HepG2 (cell line): ENCODE measurements around the gene THEMIS. TPM values are rescaled to one million over a fixed set of nuclear protein-coding genes. Genes with fewer than 3 reads are reported as not detected.

Experiments used
- ATAC-seq: fragments of 200-7000 bp; cut with Tn5 transposase; 3 replicates; pipeline ENCODE4 v1.9.1; 2020; ENCODE audit warnings: mild to moderate bottlenecking, moderate library complexity
- BruUV-seq: library from RNA; stranded (reverse); fragments of 400-500 nt; replicated peaks from 2 replicates; lab custom pipeline; 2021; lab: Mats Ljungman, UMichigan
- CTCF ChIA-PET: fragments of 300-600 bp; formaldehyde crosslinking; extraction: SDS; loops from one replicate; lab custom pipeline; 2021; ENCODE audit warnings: low total read pairs, inconsistent platforms, low intra/inter-chr PET ratio; lab: Yijun Ruan, JAX
- POLR2A ChIA-PET: fragments of 350-600 bp; sonication (Branson Sonifier 250); formaldehyde crosslinking; loops from one replicate; lab custom pipeline; 2020; ENCODE audit warnings: antibody characterized with exemption, inconsistent platforms; lab: Yijun Ruan, JAX
- DNase-seq: peaks from one replicate; pipeline ENCODE4 v3.0.0-alpha.2; 2015; ENCODE audit warnings: low spot score
- FAIRE-seq: peaks from 3 replicates; lab custom pipeline; 2011; peaks lifted over from hg19 to GRCh38; lab: Jason Lieb, UNC
- H2AFZ ChIP-seq: one replicate; pipeline ENCODE4 v1.6.1; 2011; ENCODE audit warnings: low read length, inconsistent platforms
- H3K27ac ChIP-seq: fragments of 300-600 bp; 3 replicates; pipeline ENCODE4 v1.8.0; 2011; ENCODE audit warnings: mixed run types, mild to moderate bottlenecking, mixed read lengths, low read length, inconsistent platforms; ENCODE audit not compliant: insufficient read depth; ENCODE audit errors: extremely low read length
- H3K27me3 ChIP-seq, 2 experiments: fragments of 200-600 bp in 1 of 2; 2 replicates in 1 of 2; 3 replicates in 1 of 2; pipeline versions ENCODE4 v1.6.0 to v1.8.0; 2011; ENCODE audit warnings: low read length in 2 of 2, mild to moderate bottlenecking in 2 of 2, moderate library complexity in 2 of 2, inconsistent platforms in 1 of 2; ENCODE audit not compliant: insufficient read depth in 2 of 2, control insufficient read depth in 1 of 2
- H3K36me3 ChIP-seq, 2 experiments: fragments of 200-600 bp in 1 of 2; replicated peaks in 1 of 2; 2 replicates in 1 of 2; 3 replicates in 1 of 2; pipeline versions ENCODE4 v1.5.1 to v1.8.0; 2011; ENCODE audit warnings: low read length in 2 of 2, inconsistent platforms in 1 of 2; ENCODE audit not compliant: insufficient read depth in 2 of 2, control insufficient read depth in 1 of 2
- H3K4me1 ChIP-seq: 2 replicates; pipeline ENCODE4 v1.5.1; 2012; ENCODE audit warnings: low read length, inconsistent platforms; ENCODE audit not compliant: insufficient read depth
- H3K4me2 ChIP-seq: 2 replicates; pipeline ENCODE4 v1.6.0; 2011; ENCODE audit warnings: low read depth, low read length, inconsistent platforms
- H3K4me3 ChIP-seq, 3 experiments: fragments of 200-600 bp in 1 of 3; sonication (generic), shearing (Covaris generic) in 1 of 3; replicated peaks in 1 of 3; 2 replicates each; pipeline ENCODE4 v1.5.1; 2011 to 2016; ENCODE audit warnings: low read length in 3 of 3, inconsistent platforms in 2 of 3, low read depth in 2 of 3, mild to moderate bottlenecking in 2 of 3, control low read depth in 1 of 3, mixed read lengths in 1 of 3; ENCODE audit not compliant: insufficient read depth in 1 of 3
- H3K79me2 ChIP-seq: one replicate; pipeline ENCODE4 v1.6.1; 2011; ENCODE audit warnings: low read length, inconsistent platforms; ENCODE audit not compliant: insufficient read depth
- H3K9ac ChIP-seq: 2 replicates; pipeline ENCODE4 v1.6.0; 2011; ENCODE audit warnings: mild to moderate bottlenecking, low read depth, low read length, inconsistent platforms; ENCODE audit not compliant: insufficient read depth
- H3K9me3 ChIP-seq: 2 replicates; pipeline ENCODE4 v1.5.1; 2012; ENCODE audit warnings: mild to moderate bottlenecking, low read length
- H4K20me1 ChIP-seq: 2 replicates; pipeline ENCODE4 v1.6.0; 2011; ENCODE audit warnings: inconsistent platforms, mild to moderate bottlenecking, low read length, moderate library complexity; ENCODE audit not compliant: insufficient read depth
- ARID5B ChIP-seq: IDR thresholded peaks from 2 replicates; pipeline ENCODE4 v1.4.0; 2020; ENCODE audit warnings: mild to moderate bottlenecking, missing genetic modification reagents
- CENPBD1 ChIP-seq: sonication (generic); formaldehyde crosslinking; IDR thresholded peaks from 2 replicates; pipeline ENCODE4 v1.8.0; 2022; ENCODE audit warnings: missing genetic modification reagents, low read depth, mild to moderate bottlenecking, borderline replicate concordance
- CREBL2 ChIP-seq: sonication (generic); formaldehyde crosslinking; IDR thresholded peaks from 2 replicates; pipeline ENCODE4 v1.8.1; 2023; ENCODE audit warnings: missing genetic modification reagents, mild to moderate bottlenecking, borderline replicate concordance
- EHMT2 ChIP-seq: fragments of 200-600 bp; sonication (generic); IDR thresholded peaks from 2 replicates; pipeline ENCODE4 v1.7.0; 2017; ENCODE audit warnings: antibody characterized with exemption, low read depth, low read length, borderline replicate concordance
- ETS1 ChIP-seq: sonication (generic); formaldehyde crosslinking; IDR thresholded peaks from 2 replicates; pipeline ENCODE4 v1.4.0; 2020; ENCODE audit warnings: missing genetic modification reagents
- GRHL1 ChIP-seq: sonication (generic); formaldehyde crosslinking; conservative IDR thresholded peaks from 2 replicates; pipeline ENCODE4 v1.8.0; 2022; ENCODE audit warnings: missing genetic modification reagents
- HNRNPH1 ChIP-seq: fragments of 200-400 bp; formaldehyde crosslinking; optimal IDR thresholded peaks from 2 replicates; pipeline ENCODE3; 2017; ENCODE audit warnings: mild to moderate bottlenecking, low read depth, low read length
- NFRKB ChIP-seq: fragments of 450-650 bp; IDR thresholded peaks from 2 replicates; pipeline ENCODE4 v1.6.1; 2017
- RAD51 ChIP-seq: fragments of 450-650 bp; IDR thresholded peaks from 2 replicates; pipeline ENCODE4 v1.6.1; 2016; ENCODE audit warnings: borderline replicate concordance
- RFXAP ChIP-seq: sonication (generic); formaldehyde crosslinking; IDR thresholded peaks from 2 replicates; pipeline ENCODE4 v1.4.0; 2020; ENCODE audit warnings: missing genetic modification reagents, borderline replicate concordance
- SIX4 ChIP-seq: sonication (generic); formaldehyde crosslinking; IDR thresholded peaks from 2 replicates; pipeline ENCODE4 v1.4.0; 2020; ENCODE audit warnings: missing genetic modification reagents
- SYNCRIP ChIP-seq: fragments of 200-400 bp; formaldehyde crosslinking; IDR thresholded peaks from 2 replicates; pipeline ENCODE4 v1.6.1; 2018; ENCODE audit warnings: mild to moderate bottlenecking, low read depth, low read length; ENCODE audit not compliant: insufficient read depth
- TEF ChIP-seq: sonication (generic); formaldehyde crosslinking; IDR thresholded peaks from 2 replicates; pipeline ENCODE4 v1.5.0; 2020; ENCODE audit warnings: missing genetic modification reagents
- ZBTB3 ChIP-seq: sonication (generic); formaldehyde crosslinking; IDR thresholded peaks from 2 replicates; pipeline ENCODE4 v1.4.0; 2020; ENCODE audit warnings: low read depth, mild to moderate bottlenecking, moderate library complexity, missing genetic modification reagents, borderline replicate concordance
- ZNF136 ChIP-seq: sonication (generic); formaldehyde crosslinking; IDR thresholded peaks from 2 replicates; pipeline ENCODE4 v1.8.1; 2022; ENCODE audit warnings: low read depth, mild to moderate bottlenecking, moderate library complexity, missing genetic modification reagents
- ZNF547 ChIP-seq: sonication (generic); formaldehyde crosslinking; IDR thresholded peaks from 2 replicates; pipeline ENCODE4 v1.5.1; 2020; ENCODE audit warnings: mild to moderate bottlenecking, missing genetic modification reagents
- ZNF670 ChIP-seq: sonication (generic); formaldehyde crosslinking; IDR thresholded peaks from 2 replicates; pipeline ENCODE4 v1.8.0; 2022; ENCODE audit warnings: mild to moderate bottlenecking, missing genetic modification reagents, borderline replicate concordance
- WGBS: methylation state at CpG from one replicate; pipeline ENCODE4 v1.1.6; 2017; ENCODE audit warnings: low lambda C conversion rate; 5-methylcytosine and 5-hydroxymethylcytosine counted together
- in situ Hi-C: cut with HindIII; loops from 2 replicates; pipeline ENCODE4 v1.10.0; 2017; ENCODE audit warnings: low pct_unique_long_range_greater_than_20kb; ENCODE audit not compliant: extremely low pct_ligation_motif_present
- intact Hi-C: fragments of 100-400 bp; cut with micrococcal nuclease; formaldehyde crosslinking; loops from one replicate; pipeline ENCODE4 v1.10.0; 2022; ENCODE audit not compliant: unreplicated experiment
- polyA plus RNA-seq, 8 experiments: library from polyadenylated mRNA; depleted of rRNA in 3 of 8; stranded (reverse) in 7 of 8; unstranded in 1 of 8; fragments of >200 nt; fragmentation: Illumina TruSeq in 4 of 8; extraction: Trizol in 4 of 8; gene quantifications; 2 replicates each; pipeline versions ENCODE4 v1.2.1 to v1.2.3, GENCODE V29; 2011 to 2016; ENCODE audit warnings: low read depth in 4 of 8, missing spikeins in 1 of 8, mixed read lengths in 1 of 8; ENCODE audit not compliant: insufficient read depth in 1 of 8
- total RNA-seq, 5 experiments: library from RNA; depleted of rRNA; stranded (reverse); fragments of >200 nt; fragmentation: Illumina TruSeq; extraction: Trizol; gene quantifications; 2 replicates each; pipeline ENCODE4 v1.2.3, GENCODE V29; 2016; ENCODE audit warnings: low read depth in 1 of 5

The THEMIS gene
- total and polyA plus RNA-seq, 2 of the 13 experiments (the other 11 are each of a cell fraction or from before 2014, with no cell fraction given): not detected

GRCh38 chr6:127784468-127784867 lies 116.4 kb downstream of the THEMIS start:
- ATAC-seq: no peak
- no peak for FAIRE-seq
- no peaks in the 10 kb centered on the region; the same call in 1 of the 2 replicates for H3K4me1 ChIP-seq
- intact Hi-C loops (no loop called here), in situ Hi-C loops (no loop called here)
- H4K20me1 ChIP-seq: no peaks in the 10 kb centered on the region
- H3K79me2 ChIP-seq: no peaks in the 10 kb centered on the region
- no TSS peak for BruUV-seq
- no peak overlapping the region for H3K9ac ChIP-seq
- 0% methylated on average over 1 of the region's 1 CpG for WGBS
- H3K9me3 ChIP-seq: no peaks in the 10 kb centered on the region
- ChIA-PET POLR2A (no interaction called here), CTCF (no interaction called here)
- H3K4me3 ChIP-seq: no peak overlapping the region
- H3K27me3 ChIP-seq: no peaks in the 10 kb centered on the region
- H3K36me3 ChIP-seq: no peaks in the 10 kb centered on the region
- no peak overlapping the region for H2AFZ ChIP-seq
- no peak overlapping the region for H3K4me2 ChIP-seq
- no peak overlapping the region for H3K27ac ChIP-seq
- no peak for DNase-seq
- TF ChIP-seq RFXAP: no peak
- TF ChIP-seq SIX4 (CRISPR knock-in tag): no peak
- TF ChIP-seq SYNCRIP: no peak
- no peak for TF ChIP-seq EHMT2
- no peak for TF ChIP-seq CREBL2 (CRISPR knock-in tag)
- TF ChIP-seq HNRNPH1: no peak
- TF ChIP-seq RAD51: no peak
- no peak for TF ChIP-seq GRHL1 (CRISPR knock-in tag)
- no peak for TF ChIP-seq ETS1 (CRISPR knock-in tag)
- TF ChIP-seq ARID5B (CRISPR knock-in tag): no peak
- TF ChIP-seq ZNF136 (CRISPR knock-in tag): no peak
- no peak for TF ChIP-seq TEF
- TF ChIP-seq CENPBD1: no peak
- TF ChIP-seq ZNF547 (CRISPR knock-in tag): no peak
- no peak for TF ChIP-seq NFRKB
- TF ChIP-seq ZBTB3 (CRISPR knock-in tag): no peak
- no peak for TF ChIP-seq ZNF670 (CRISPR knock-in tag)
